ENCODE measurements around the gene MAPK1IP1L. TPM values are rescaled to one million over a fixed set of nuclear protein-coding genes. Genes with fewer than 3 reads are reported as not detected.

Gene MAPK1IP1L
- total and polyA plus RNA-seq, 2 of the 13 experiments (the other 11 are each of a cell fraction or from before 2014, with no cell fraction given) = 27.8 to 68.4 TPM

- TF ChIP-seq AHDC1 (CRISPR knock-in tag; IDR thresholded peaks at IDR 0.05; ENCODE audit: borderline replicate concordance) (no peak), DR1 (CRISPR knock-in tag; IDR thresholded peaks at IDR 0.05) (no peak), ZNF263 (CRISPR knock-in tag; IDR thresholded peaks at IDR 0.05) (no peak), NPAS2 (CRISPR knock-in tag; IDR thresholded peaks at IDR 0.05; ENCODE audit: borderline replicate concordance) (no peak), NFIB (CRISPR knock-in tag; IDR thresholded peaks at IDR 0.05; ENCODE audit: borderline replicate concordance) (no peak), SNAPC4 (CRISPR knock-in tag; IDR thresholded peaks at IDR 0.05) (no peak), JUND (CRISPR knock-in tag; IDR thresholded peaks at IDR 0.05) (no peak), FOXJ3 (CRISPR knock-in tag; IDR thresholded peaks at IDR 0.05; ENCODE audit: borderline replicate concordance) (no peak)
- TF ChIP-seq, protein P1, sequence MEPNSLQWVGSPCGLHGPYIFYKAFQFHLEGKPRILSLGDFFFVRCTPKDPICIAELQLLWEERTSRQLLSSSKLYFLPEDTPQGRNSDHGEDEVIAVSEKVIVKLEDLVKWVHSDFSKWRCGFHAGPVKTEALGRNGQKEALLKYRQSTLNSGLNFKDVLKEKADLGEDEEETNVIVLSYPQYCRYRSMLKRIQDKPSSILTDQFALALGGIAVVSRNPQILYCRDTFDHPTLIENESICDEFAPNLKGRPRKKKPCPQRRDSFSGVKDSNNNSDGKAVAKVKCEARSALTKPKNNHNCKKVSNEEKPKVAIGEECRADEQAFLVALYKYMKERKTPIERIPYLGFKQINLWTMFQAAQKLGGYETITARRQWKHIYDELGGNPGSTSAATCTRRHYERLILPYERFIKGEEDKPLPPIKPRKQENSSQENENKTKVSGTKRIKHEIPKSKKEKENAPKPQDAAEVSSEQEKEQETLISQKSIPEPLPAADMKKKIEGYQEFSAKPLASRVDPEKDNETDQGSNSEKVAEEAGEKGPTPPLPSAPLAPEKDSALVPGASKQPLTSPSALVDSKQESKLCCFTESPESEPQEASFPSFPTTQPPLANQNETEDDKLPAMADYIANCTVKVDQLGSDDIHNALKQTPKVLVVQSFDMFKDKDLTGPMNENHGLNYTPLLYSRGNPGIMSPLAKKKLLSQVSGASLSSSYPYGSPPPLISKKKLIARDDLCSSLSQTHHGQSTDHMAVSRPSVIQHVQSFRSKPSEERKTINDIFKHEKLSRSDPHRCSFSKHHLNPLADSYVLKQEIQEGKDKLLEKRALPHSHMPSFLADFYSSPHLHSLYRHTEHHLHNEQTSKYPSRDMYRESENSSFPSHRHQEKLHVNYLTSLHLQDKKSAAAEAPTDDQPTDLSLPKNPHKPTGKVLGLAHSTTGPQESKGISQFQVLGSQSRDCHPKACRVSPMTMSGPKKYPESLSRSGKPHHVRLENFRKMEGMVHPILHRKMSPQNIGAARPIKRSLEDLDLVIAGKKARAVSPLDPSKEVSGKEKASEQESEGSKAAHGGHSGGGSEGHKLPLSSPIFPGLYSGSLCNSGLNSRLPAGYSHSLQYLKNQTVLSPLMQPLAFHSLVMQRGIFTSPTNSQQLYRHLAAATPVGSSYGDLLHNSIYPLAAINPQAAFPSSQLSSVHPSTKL (CRISPR knock-in tag; IDR thresholded peaks at IDR 0.05) = no peak
These were observed 54.5 kb downstream of the MAPK1IP1L start (continued) for GRCh38 chr14:55105991-55106390.

All from HepG2 (cell line).